ENCODE results near the gene TMEM263. TPM values are rescaled to one million over a fixed set of nuclear protein-coding genes. Genes with fewer than 3 reads are reported as not detected.

TMEM263 gene
- polyA plus RNA-seq, 2 donors, result 2.8 to 4.4 TPM

Other genes with a start within 250 kb of the TMEM263 start
- gene RIC8B, start 181.2 kb upstream of the TMEM263 start, polyA plus RNA-seq, result 1 to 10 TPM; 1.2 to 1.5 TPM
- 10 to 100 TPM in 1 of 2 donors, 1 to 10 TPM in 1; 5.8 to 15.0 TPM for gene MTERF2, start 31.2 kb downstream of the TMEM263 start, polyA plus RNA-seq
- gene CRY1, start 137.6 kb downstream of the TMEM263 start, polyA plus RNA-seq, result 1 to 10 TPM; 4.1 to 4.8 TPM